HepG2 (cell line): ENCODE measurements around the gene CES3. TPM values are rescaled to one million over a fixed set of nuclear protein-coding genes. Genes with fewer than 3 reads are reported as not detected.

Source experiments
- ATAC-seq: fragments of 200-7000 bp; cut with Tn5 transposase; 3 replicates; pipeline ENCODE4 v1.9.1; 2020; ENCODE audit warnings: mild to moderate bottlenecking, moderate library complexity
- BruUV-seq: library from RNA; stranded (reverse); fragments of 400-500 nt; replicated peaks from 2 replicates; lab custom pipeline; 2021; lab: Mats Ljungman, UMichigan
- CTCF ChIA-PET: fragments of 300-600 bp; formaldehyde crosslinking; extraction: SDS; loops from one replicate; lab custom pipeline; 2021; ENCODE audit warnings: low total read pairs, inconsistent platforms, low intra/inter-chr PET ratio; lab: Yijun Ruan, JAX
- POLR2A ChIA-PET: fragments of 350-600 bp; sonication (Branson Sonifier 250); formaldehyde crosslinking; loops from one replicate; lab custom pipeline; 2020; ENCODE audit warnings: antibody characterized with exemption, inconsistent platforms; lab: Yijun Ruan, JAX
- DNase-seq: peaks from one replicate; pipeline ENCODE4 v3.0.0-alpha.2; 2015; ENCODE audit warnings: low spot score
- FAIRE-seq: peaks from 3 replicates; lab custom pipeline; 2011; peaks lifted over from hg19 to GRCh38; lab: Jason Lieb, UNC
- H2AFZ ChIP-seq: one replicate; pipeline ENCODE4 v1.6.1; 2011; ENCODE audit warnings: low read length, inconsistent platforms
- H3K27ac ChIP-seq: fragments of 300-600 bp; 3 replicates; pipeline ENCODE4 v1.8.0; 2011; ENCODE audit warnings: mixed run types, mild to moderate bottlenecking, mixed read lengths, low read length, inconsistent platforms; ENCODE audit not compliant: insufficient read depth; ENCODE audit errors: extremely low read length
- H3K27me3 ChIP-seq, 2 experiments: fragments of 200-600 bp in 1 of 2; 2 replicates in 1 of 2; 3 replicates in 1 of 2; pipeline versions ENCODE4 v1.6.0 to v1.8.0; 2011; ENCODE audit warnings: low read length in 2 of 2, mild to moderate bottlenecking in 2 of 2, moderate library complexity in 2 of 2, inconsistent platforms in 1 of 2; ENCODE audit not compliant: insufficient read depth in 2 of 2, control insufficient read depth in 1 of 2
- H3K36me3 ChIP-seq, 2 experiments: fragments of 200-600 bp in 1 of 2; replicated peaks in 1 of 2; 2 replicates in 1 of 2; 3 replicates in 1 of 2; pipeline versions ENCODE4 v1.5.1 to v1.8.0; 2011; ENCODE audit warnings: low read length in 2 of 2, inconsistent platforms in 1 of 2; ENCODE audit not compliant: insufficient read depth in 2 of 2, control insufficient read depth in 1 of 2
- H3K4me1 ChIP-seq: 2 replicates; pipeline ENCODE4 v1.5.1; 2012; ENCODE audit warnings: low read length, inconsistent platforms; ENCODE audit not compliant: insufficient read depth
- H3K4me2 ChIP-seq: 2 replicates; pipeline ENCODE4 v1.6.0; 2011; ENCODE audit warnings: low read depth, low read length, inconsistent platforms
- H3K4me3 ChIP-seq, 3 experiments: fragments of 200-600 bp in 1 of 3; sonication (generic), shearing (Covaris generic) in 1 of 3; replicated peaks in 1 of 3; 2 replicates each; pipeline ENCODE4 v1.5.1; 2011 to 2016; ENCODE audit warnings: low read length in 3 of 3, inconsistent platforms in 2 of 3, low read depth in 2 of 3, mild to moderate bottlenecking in 2 of 3, control low read depth in 1 of 3, mixed read lengths in 1 of 3; ENCODE audit not compliant: insufficient read depth in 1 of 3
- H3K79me2 ChIP-seq: one replicate; pipeline ENCODE4 v1.6.1; 2011; ENCODE audit warnings: low read length, inconsistent platforms; ENCODE audit not compliant: insufficient read depth
- H3K9ac ChIP-seq: 2 replicates; pipeline ENCODE4 v1.6.0; 2011; ENCODE audit warnings: mild to moderate bottlenecking, low read depth, low read length, inconsistent platforms; ENCODE audit not compliant: insufficient read depth
- H3K9me3 ChIP-seq: 2 replicates; pipeline ENCODE4 v1.5.1; 2012; ENCODE audit warnings: mild to moderate bottlenecking, low read length
- H4K20me1 ChIP-seq: 2 replicates; pipeline ENCODE4 v1.6.0; 2011; ENCODE audit warnings: inconsistent platforms, mild to moderate bottlenecking, low read length, moderate library complexity; ENCODE audit not compliant: insufficient read depth
- SIX1 ChIP-seq: sonication (generic); formaldehyde crosslinking; IDR thresholded peaks from 2 replicates; pipeline ENCODE4 v1.4.0; 2020; ENCODE audit warnings: missing genetic modification reagents, borderline replicate concordance
- ZNF121 ChIP-seq: sonication (generic); formaldehyde crosslinking; IDR thresholded peaks from 2 replicates; pipeline ENCODE4 v1.5.0; 2020; ENCODE audit warnings: mild to moderate bottlenecking, missing genetic modification reagents
- WGBS: methylation state at CpG from one replicate; pipeline ENCODE4 v1.1.6; 2017; ENCODE audit warnings: low lambda C conversion rate; 5-methylcytosine and 5-hydroxymethylcytosine counted together
- in situ Hi-C: cut with HindIII; loops from 2 replicates; pipeline ENCODE4 v1.10.0; 2017; ENCODE audit warnings: low pct_unique_long_range_greater_than_20kb; ENCODE audit not compliant: extremely low pct_ligation_motif_present
- intact Hi-C: fragments of 100-400 bp; cut with micrococcal nuclease; formaldehyde crosslinking; loops from one replicate; pipeline ENCODE4 v1.10.0; 2022; ENCODE audit not compliant: unreplicated experiment
- polyA plus RNA-seq, 8 experiments: library from polyadenylated mRNA; depleted of rRNA in 3 of 8; stranded (reverse) in 7 of 8; unstranded in 1 of 8; fragments of >200 nt; fragmentation: Illumina TruSeq in 4 of 8; extraction: Trizol in 4 of 8; gene quantifications; 2 replicates each; pipeline versions ENCODE4 v1.2.1 to v1.2.3, GENCODE V29; 2011 to 2016; ENCODE audit warnings: low read depth in 4 of 8, missing spikeins in 1 of 8, mixed read lengths in 1 of 8; ENCODE audit not compliant: insufficient read depth in 1 of 8
- total RNA-seq, 5 experiments: library from RNA; depleted of rRNA; stranded (reverse); fragments of >200 nt; fragmentation: Illumina TruSeq; extraction: Trizol; gene quantifications; 2 replicates each; pipeline ENCODE4 v1.2.3, GENCODE V29; 2016; ENCODE audit warnings: low read depth in 1 of 5
- TF ChIP-seq, protein P1 (sequence below): sonication (generic); formaldehyde crosslinking; IDR thresholded peaks from 2 replicates; pipeline ENCODE4 v1.8.0; 2022; ENCODE audit warnings: missing genetic modification reagents, mild to moderate bottlenecking, inconsistent platforms, borderline replicate concordance

Gene CES3
- total and polyA plus RNA-seq, 2 of the 13 experiments (the other 11 are each of a cell fraction or from before 2014, with no cell fraction given): 6.6 to 17.4 TPM

DNA sequence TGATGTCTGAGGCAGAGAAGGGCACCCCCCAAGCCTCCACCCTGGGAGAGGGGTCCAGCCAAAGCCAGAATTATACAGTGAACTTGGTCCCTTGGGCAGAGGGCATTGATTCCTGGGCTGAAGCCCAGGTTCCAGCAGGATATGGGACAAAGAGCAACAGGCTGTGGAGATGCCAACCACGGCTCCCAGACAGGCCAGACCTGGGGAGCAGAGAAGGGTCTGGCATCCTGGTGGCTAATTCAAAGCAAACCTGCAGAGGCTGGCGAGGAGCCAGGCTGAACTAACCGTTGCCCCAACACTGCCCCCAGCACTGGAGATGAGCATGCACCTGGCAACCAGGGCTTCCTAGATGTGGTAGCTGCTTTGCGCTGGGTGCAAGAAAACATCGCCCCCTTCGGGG lies 3.0 kb downstream of the CES3 start:
- POLR2A ChIA-PET: no interaction called here
- Histone ChIP-seq H3K79me2 (no peaks in the 10 kb centered on the region), H3K27ac (no peak overlapping the region), H3K27me3 (no peaks in the 10 kb centered on the region), H3K9me3 (no peaks in the 10 kb centered on the region), H2AFZ (no peak overlapping the region), H3K4me2 (no peak overlapping the region), H3K36me3 (no peaks in the 10 kb centered on the region), H4K20me1 (no peaks in the 10 kb centered on the region), H3K9ac (no peak overlapping the region), H3K4me1 (peaks cover 26% of the 10 kb centered on the region), H3K4me3 (no peak overlapping the region)
- intact Hi-C loops: no loop called here
- ATAC-seq (no peak), FAIRE-seq (no peak), DNase-seq (no peak)
- CTCF ChIA-PET: no interaction called here
- no TSS peak for BruUV-seq
- no peak for TF ChIP-seq SIX1 (CRISPR knock-in tag)
- TF ChIP-seq, protein P1, sequence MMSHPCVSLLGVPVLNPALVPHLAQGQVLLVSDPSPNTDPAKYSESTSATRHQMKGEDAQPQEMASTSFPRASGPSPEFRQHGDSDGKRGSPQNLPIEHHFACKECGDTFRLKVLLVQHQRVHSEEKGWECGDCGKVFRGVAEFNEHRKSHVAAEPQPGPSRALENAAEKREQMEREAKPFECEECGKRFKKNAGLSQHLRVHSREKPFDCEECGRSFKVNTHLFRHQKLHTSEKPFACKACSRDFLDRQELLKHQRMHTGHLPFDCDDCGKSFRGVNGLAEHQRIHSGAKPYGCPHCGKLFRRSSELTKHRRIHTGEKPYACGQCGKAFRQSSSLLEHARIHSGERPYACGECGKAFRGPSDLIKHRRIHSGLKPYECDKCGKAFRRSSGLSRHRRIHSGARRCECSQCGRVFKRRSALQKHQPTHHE (CRISPR knock-in tag): no peak
- in situ Hi-C loops: no loop called here
- 79% methylated on average over 5 of the region's 6 CpGs for WGBS

DNA sequence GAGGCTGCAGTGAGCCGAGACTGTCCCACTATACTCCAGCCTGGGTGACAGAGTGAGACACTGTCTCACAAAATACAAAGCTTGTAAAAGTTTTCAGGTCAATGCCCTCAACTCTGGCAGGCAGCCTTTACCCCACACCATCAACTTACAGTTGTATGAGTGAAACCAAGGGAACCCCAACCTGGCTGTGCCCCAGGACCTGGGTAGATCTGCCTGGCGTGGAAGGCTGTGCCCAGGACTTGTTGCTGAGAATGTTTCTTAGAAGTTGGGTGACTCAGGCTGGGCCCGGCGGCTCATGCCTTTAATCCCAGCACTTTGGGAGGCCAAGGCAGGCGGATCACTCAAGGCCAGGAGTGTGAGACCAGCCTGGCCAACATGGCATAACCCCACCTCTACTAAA lies 7.8 kb downstream of the CES3 start:
- DNase-seq (no peak), FAIRE-seq (no peak)
- Histone ChIP-seq H3K79me2 (no peaks in the 10 kb centered on the region), H3K4me2 (no peak overlapping the region), H3K9me3 (no peaks in the 10 kb centered on the region), H3K4me3 (no peak overlapping the region), H3K4me1 (peaks cover 8% of the 10 kb centered on the region; the same call in 1 of the 2 replicates)
- in situ Hi-C loops: no loop called here
- CTCF ChIA-PET: no interaction called here
- BruUV-seq: no TSS peak
- POLR2A ChIA-PET: no interaction called here
- 89% methylated on average over 5 of the region's 5 CpGs for WGBS
- TF ChIP-seq ZNF121 (CRISPR knock-in tag): no peak
- TF ChIP-seq, all 625 proteins: peak for 0
- Histone ChIP-seq H3K36me3 (no peaks in the 10 kb centered on the region), H4K20me1 (no peaks in the 10 kb centered on the region), H3K9ac (no peak overlapping the region), H2AFZ (no peak overlapping the region), H3K27ac (no peak overlapping the region), H3K27me3 (peaks cover 0 to 4% of the 10 kb centered on the region in 2 experiments; a peak in 1 of 5 replicates)
- ATAC-seq: no peak
- intact Hi-C loops: no loop called here
